C4-2B (cell line): Measurements from ENCODE around the gene RHOH.

Experiments used
- H3K27ac ChIP-seq: fragments of 450-650 bp; 2 replicates; pipeline ENCODE4 v1.5.1; 2017
- ZFX ChIP-seq: fragments of 450-650 bp; IDR thresholded peaks from 2 replicates; pipeline ENCODE4 v1.6.1; 2017
- TF ChIP-seq, protein P1 (sequence below): fragments of 450-650 bp; conservative IDR thresholded peaks from 2 replicates; pipeline ENCODE4 v1.5.1; 2017; ENCODE audit warnings: mild to moderate bottlenecking

RHOH gene

DNA sequence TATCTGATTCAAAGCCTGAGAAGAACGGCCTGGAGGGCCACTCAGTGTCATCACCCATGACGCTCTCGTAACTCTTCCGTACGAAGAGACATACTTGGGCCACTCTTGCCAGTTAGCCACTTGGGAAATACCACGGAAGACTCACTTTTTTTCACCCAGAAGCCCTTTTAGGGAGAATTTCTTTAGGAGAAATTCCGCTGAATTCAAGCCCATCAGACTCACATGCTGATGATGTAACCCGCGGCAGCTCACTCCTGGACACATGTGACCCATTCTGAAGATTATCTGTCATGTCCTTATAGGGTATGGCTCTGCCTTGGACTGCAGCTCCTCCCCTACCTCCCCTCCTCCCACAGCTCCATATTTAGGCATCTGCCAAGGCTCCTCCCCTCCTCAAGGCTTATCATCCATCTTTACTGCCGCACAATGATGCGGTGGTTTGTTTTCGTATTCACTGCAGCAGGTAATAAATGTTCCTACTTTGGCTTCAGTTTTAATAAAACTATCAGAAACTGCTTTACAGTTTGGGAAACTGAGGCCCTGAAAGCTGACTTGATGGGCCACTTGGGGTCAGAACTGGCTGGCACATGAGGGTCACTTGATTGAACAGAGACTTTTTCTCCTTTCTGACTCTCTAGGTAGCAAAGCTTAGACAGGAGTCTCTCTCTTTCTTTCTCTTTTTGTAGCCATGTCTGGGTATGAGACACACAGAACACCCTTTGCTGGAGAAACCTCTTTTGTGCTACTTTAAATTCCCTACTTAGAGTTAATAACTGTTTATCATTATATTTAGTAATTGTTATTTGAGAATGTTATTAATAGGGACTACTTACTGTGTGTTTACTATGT lies 42.1 kb downstream of the RHOH start:
- TF ChIP-seq, protein P1, sequence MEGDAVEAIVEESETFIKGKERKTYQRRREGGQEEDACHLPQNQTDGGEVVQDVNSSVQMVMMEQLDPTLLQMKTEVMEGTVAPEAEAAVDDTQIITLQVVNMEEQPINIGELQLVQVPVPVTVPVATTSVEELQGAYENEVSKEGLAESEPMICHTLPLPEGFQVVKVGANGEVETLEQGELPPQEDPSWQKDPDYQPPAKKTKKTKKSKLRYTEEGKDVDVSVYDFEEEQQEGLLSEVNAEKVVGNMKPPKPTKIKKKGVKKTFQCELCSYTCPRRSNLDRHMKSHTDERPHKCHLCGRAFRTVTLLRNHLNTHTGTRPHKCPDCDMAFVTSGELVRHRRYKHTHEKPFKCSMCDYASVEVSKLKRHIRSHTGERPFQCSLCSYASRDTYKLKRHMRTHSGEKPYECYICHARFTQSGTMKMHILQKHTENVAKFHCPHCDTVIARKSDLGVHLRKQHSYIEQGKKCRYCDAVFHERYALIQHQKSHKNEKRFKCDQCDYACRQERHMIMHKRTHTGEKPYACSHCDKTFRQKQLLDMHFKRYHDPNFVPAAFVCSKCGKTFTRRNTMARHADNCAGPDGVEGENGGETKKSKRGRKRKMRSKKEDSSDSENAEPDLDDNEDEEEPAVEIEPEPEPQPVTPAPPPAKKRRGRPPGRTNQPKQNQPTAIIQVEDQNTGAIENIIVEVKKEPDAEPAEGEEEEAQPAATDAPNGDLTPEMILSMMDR = no peak
- no peak for TF ChIP-seq ZFX
- H3K27ac ChIP-seq = no peak overlapping the region; the same call in 1 of the 2 replicates

DNA sequence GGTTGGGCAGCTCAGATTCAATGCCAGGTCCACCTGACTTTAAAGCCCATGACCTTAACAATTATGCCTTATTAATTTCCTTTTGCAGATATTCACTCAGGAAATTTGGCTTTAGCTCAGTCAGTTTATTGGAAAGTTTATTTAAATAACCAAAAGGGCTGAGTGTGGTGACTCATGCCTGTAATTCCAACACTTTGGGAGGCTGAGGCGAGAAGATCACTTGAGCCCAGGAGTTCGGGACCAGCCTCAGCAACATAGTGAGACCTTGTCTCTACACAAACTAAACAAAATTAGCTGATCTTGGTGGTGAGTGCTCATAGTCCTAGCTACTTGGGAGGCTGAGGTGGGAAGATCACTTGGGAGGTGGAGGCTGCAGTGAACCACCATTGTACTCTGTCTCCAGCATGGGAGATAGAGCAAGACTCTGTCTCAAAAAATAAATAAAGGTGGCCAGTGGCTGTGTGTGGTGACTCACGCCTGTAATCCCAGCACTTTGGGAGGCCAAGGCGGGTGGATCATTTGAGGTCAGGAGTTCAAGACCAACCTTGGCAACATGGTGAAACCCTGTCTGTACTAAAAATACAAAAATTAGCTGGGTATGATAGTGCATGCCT lies 43.3 kb downstream of the RHOH start:
- H3K27ac ChIP-seq = no peak overlapping the region
- TF ChIP-seq, protein P1 = no peak
- TF ChIP-seq ZFX = no peak

DNA sequence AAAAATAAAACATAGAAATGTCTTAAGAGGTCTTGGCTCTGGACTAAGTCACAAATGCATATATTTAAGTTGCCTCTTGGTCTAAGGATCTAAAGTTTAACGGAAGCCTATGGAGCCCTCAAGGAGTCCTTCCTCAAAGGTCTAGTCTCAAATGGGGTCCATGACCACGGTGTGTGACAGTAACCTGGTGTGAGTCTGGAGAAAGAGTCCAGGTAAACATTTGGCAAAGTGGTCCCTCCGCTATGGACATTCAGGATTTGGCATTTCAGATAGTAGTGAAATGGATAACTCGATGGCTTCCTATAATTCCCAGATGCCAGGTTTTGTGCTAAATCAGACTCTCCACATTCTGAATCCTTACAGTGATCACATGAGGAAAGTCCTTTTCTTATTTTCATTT lies 44.2 kb downstream of the RHOH start:
- no peak for TF ChIP-seq ZFX
- TF ChIP-seq, protein P1 = no peak
- no peak overlapping the region for H3K27ac ChIP-seq

DNA sequence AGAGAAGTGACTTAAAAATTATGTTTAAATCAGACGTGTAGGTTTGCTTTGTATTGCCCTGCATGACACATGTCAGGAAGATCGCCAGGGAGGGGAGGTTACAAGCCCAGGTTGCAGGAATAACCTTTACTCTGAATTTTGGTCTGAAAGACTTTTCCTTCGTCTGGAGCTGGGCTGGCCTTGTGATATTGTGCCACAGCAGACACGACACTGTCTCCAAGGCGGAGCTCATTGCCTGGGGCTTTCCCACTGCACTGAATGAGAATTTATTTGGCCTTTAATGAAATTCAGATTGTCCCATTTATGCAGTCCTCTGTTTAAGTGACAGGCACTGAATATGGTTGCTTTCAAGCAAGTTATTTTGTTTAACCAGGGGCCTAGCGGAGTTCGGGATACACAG lies 45.1 kb downstream of the RHOH start:
- no peak for TF ChIP-seq ZFX
- TF ChIP-seq, protein P1 = no peak
- H3K27ac ChIP-seq = no peak overlapping the region

DNA sequence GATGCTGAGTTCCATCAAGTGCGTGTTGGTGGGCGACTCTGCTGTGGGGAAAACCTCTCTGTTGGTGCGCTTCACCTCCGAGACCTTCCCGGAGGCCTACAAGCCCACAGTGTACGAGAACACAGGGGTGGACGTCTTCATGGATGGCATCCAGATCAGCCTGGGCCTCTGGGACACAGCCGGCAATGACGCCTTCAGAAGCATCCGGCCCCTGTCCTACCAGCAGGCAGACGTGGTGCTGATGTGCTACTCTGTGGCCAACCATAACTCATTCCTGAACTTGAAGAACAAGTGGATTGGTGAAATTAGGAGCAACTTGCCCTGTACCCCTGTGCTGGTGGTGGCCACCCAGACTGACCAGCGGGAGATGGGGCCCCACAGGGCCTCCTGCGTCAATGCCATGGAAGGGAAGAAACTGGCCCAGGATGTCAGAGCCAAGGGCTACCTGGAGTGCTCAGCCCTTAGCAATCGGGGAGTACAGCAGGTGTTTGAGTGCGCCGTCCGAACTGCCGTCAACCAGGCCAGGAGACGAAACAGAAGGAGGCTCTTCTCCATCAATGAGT lies 46.6 kb downstream of the RHOH start:
- H3K27ac ChIP-seq = no peak overlapping the region
- TF ChIP-seq, protein P1 = no peak
- TF ChIP-seq ZFX = no peak

DNA sequence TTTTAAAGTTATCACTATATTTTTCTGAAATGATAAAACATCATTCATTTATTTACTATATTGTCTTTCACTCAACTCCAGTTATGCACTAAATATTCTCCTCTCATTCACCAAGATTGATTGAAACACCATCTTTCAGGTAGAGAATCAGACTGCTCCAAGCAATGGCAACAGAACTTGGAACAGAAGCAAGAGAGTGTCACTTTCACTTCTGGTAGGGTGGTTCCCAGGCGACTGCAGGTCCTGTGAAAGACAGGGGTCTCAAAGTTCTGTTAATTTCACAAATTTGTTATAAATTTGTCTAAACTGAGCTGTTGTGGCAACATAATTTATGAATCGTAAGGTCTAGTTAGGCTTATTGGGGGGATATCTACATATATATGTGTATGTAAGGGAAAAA lies 47.8 kb downstream of the RHOH start:
- H3K27ac ChIP-seq = no peak overlapping the region

DNA sequence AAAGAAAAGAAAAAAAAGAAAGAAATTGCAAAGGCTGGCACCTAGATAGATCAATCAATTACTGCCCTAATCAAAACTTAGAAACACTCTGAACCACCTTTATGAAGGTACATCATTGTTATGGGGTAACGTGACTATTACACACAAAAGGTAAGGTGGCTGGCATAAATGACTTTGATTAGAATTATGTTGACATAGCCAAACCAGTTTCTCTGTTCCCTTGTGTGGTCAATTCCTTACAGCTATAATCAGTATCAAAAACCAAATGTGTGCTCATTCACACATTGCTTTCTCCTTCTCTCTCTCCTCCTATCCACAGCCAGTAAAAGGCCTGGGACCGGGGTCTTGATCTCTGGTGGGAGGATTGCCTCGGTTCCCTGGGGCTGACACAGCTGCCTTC lies 48.7 kb downstream of the RHOH start:
- no peak overlapping the region for H3K27ac ChIP-seq
- TF ChIP-seq, protein P1 = no peak
- TF ChIP-seq ZFX = no peak

More for the DNA sequence above, 47.8 kb downstream of the RHOH start:
- TF ChIP-seq, protein P1 = no peak
